Neuron (in vitro differentiated cells): ENCODE data around the gene LIPH.
A peak's percentile ranks its signal among the peaks of the same experiment; 100 is the strongest.
"Not testable (repeated sequence)": the region's sequence is repeated elsewhere in the genome, so short reads cannot be mapped to it uniquely, and the experiment has no call there.

ENCODE experiments used
- H2AFZ ChIP-seq: one replicate; pipeline ENCODE4 v1.6.1; 2013; ENCODE audit warnings: low read depth, mild to moderate bottlenecking, inconsistent platforms, low read length, moderate library complexity
- H3K27me3 ChIP-seq: one replicate; pipeline ENCODE4 v1.6.1; 2013; ENCODE audit warnings: low read length; ENCODE audit not compliant: insufficient read depth
- H3K36me3 ChIP-seq: one replicate; pipeline ENCODE4 v1.6.1; 2013; ENCODE audit warnings: low read length; ENCODE audit not compliant: insufficient read depth
- H3K4me1 ChIP-seq: one replicate; pipeline ENCODE4 v1.6.1; 2013; ENCODE audit warnings: low read length; ENCODE audit not compliant: insufficient read depth
- H3K4me3 ChIP-seq: 2 replicates; pipeline ENCODE4 v1.5.1; 2013; ENCODE audit warnings: mild to moderate bottlenecking, low read length, moderate library complexity
- H3K9me3 ChIP-seq: one replicate; pipeline ENCODE4 v1.6.1; 2013; ENCODE audit warnings: low read length

The LIPH gene

DNA sequence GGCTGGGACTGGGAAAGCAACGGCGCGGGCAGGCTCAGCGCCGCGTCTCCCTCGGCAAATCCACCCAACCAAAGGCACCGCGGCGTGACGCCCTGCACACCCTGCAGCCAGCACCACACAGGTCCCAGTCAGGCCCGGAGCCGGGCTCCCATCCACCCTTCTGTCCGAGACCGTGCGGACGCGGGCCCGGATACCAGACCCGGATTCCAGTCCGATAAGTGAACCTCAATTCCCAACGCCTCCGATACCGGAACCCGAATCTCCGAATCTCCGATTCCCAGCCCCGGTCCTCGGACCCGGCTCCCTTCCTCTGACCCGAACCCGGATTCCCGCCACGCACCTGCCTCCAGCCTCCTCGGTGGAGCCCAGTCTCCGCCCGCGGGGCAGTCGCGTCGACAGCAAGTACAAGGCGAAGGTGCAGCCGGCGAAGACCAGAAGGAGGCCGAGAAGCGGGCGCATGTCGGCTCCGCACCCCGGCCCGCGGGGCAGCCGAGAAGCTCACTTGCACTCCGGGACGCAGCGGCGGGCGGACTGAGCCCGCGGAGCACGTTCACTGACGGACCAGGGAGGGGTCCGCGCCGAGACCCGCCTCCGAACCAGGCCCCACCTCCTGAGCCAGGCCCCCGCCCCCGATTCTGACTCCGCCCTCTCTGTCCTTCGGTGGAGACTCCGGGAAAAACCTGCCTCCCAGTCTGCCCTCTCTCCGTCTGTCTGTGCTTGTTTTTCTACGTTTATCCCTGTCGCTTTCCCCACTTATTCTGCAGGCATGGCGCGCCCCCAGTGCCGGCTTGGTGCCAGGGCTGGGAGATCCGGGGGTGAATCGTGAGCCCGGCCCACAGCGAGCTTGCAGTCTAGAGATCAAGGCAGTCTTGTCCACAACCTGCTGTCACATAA lies 53.6 kb downstream of the LIPH start, which contains the start of gene TMEM41A:
TSS of gene TMEM41A (minus strand) at position 533 of the 894 bp plus-strand sequence. CDS start at position 459, 74 bp downstream.
- Histone ChIP-seq H3K9me3 (no peaks in the 10 kb centered on the region), H3K4me1 (peaks cover 8% of the 10 kb centered on the region), H3K36me3 (peaks cover 30% of the 10 kb centered on the region), H3K27me3 (no peaks in the 10 kb centered on the region), H2AFZ (peak within 1 kb of the TSS; percentile 96), H3K4me3 (peak within 1 kb of the TSS; percentile 69)

DNA sequence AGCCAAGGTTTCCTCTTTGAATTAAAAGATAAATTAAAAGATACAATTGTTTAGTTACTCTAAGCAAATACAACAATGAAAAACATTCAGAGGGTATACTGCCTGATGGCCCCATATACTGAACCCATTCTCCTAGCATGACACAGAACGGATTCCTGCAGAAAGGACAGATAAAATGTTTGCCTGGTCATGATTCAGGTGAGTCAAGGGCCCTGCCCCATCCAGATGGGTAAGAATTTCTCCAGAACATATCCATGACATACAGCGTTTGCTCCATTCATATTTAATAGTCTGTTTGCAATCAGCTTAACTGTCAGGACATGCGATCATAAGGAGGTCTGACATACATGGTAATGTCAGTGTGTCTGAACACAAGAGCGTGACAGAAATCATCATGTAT lies 62.1 kb downstream of the LIPH start:
- Histone ChIP-seq H3K36me3 (peaks cover 62% of the 10 kb centered on the region), H3K4me3 (no peak overlapping the region), H3K9me3 (no peaks in the 10 kb centered on the region), H2AFZ (no peak overlapping the region), H3K27me3 (no peaks in the 10 kb centered on the region), H3K4me1 (no peaks in the 10 kb centered on the region)

DNA sequence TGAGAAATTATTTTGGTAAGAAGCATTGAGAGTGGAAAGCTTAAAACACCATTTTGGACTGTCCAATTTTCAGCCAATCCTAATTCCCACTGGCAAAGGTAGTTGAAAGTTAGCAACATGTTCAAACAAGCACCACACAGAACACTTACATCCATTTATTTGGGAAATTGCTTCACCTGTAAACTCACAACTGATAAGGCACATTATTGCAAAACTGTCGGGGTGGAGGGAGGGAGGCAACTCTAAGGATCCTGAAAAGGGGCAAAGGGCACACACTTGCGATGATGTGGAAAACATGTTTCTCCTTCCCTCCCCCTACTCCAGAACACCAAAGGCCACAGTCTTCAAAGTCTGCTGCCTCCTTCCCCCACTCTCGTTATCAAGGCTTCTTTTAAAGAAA lies 62.9 kb downstream of the LIPH start:
- Histone ChIP-seq H3K36me3 (peaks cover 56% of the 10 kb centered on the region), H3K9me3 (no peaks in the 10 kb centered on the region), H2AFZ (no peak overlapping the region), H3K4me1 (no peaks in the 10 kb centered on the region), H3K27me3 (no peaks in the 10 kb centered on the region), H3K4me3 (no peak overlapping the region)

DNA sequence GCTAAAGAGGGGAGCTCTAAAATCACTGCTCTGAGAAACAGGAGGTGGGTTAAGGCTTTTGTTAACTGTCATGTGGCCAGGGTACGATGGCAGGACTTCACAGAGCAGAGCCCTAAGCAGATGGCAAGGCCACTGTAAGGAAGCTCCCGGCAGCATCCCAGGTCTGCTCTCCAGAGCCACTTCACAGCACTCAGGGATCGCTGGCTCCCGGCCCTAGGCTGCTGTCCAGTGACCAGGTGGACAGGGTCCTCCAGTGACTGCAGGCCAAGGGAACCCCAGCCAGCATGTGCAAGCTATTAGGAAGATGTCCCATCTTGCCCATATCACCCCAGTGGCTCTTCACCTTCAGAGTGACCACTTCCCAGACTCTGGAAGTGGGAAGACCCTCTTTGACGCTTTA lies 63.9 kb downstream of the LIPH start:
- Histone ChIP-seq H2AFZ (no peak overlapping the region), H3K4me1 (no peaks in the 10 kb centered on the region), H3K9me3 (no peaks in the 10 kb centered on the region), H3K4me3 (no peak overlapping the region), H3K27me3 (no peaks in the 10 kb centered on the region), H3K36me3 (peaks cover 49% of the 10 kb centered on the region)

DNA sequence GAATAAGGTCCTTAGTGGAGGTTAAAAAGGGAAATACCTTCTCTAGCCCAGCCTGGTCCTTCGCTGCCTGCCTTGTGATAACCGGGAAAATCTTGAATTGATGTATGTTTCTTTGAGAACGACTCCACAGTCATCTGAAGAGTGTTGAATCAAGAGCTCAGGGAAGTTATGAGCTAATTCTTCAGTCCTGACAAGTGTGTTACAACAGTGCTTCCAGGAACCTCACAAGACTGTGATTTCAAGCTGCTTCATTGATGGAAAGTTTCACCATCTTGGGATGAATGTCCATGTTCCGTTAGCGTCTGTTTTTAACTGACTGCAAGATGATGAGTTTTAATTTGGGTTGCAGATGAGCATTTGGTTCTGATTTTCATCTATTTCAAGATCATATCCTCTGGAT lies 66.0 kb downstream of the LIPH start:
- no peaks in the 10 kb centered on the region for H3K9me3 ChIP-seq
- no peaks in the 10 kb centered on the region for H3K4me1 ChIP-seq
- no peak overlapping the region for H2AFZ ChIP-seq
- H3K36me3 ChIP-seq: peaks cover 49% of the 10 kb centered on the region
- H3K4me3 ChIP-seq: no peak overlapping the region
- no peaks in the 10 kb centered on the region for H3K27me3 ChIP-seq

DNA sequence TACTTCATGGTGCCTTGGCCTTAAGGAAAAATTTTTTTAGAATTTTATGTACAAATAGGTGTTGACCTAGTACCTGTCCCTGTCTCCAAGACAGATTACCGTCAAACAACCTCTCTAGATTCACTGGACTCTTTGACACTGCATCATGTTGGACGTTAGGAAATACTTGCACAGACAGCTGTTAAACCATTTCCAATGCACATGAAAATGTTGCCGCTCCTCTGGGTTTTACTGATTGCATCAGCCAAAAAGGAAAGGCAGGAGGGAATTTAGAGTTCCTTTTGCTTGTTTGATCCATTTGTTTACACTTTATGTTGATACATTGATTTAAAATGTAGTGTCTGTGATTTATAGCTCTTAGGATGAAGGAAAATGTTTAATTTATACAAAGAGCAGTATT lies 68.1 kb downstream of the LIPH start:
- Histone ChIP-seq H3K36me3 (peaks cover 43% of the 10 kb centered on the region), H2AFZ (no peak overlapping the region), H3K27me3 (no peaks in the 10 kb centered on the region), H3K4me3 (no peak overlapping the region), H3K9me3 (no peaks in the 10 kb centered on the region), H3K4me1 (no peaks in the 10 kb centered on the region)

DNA sequence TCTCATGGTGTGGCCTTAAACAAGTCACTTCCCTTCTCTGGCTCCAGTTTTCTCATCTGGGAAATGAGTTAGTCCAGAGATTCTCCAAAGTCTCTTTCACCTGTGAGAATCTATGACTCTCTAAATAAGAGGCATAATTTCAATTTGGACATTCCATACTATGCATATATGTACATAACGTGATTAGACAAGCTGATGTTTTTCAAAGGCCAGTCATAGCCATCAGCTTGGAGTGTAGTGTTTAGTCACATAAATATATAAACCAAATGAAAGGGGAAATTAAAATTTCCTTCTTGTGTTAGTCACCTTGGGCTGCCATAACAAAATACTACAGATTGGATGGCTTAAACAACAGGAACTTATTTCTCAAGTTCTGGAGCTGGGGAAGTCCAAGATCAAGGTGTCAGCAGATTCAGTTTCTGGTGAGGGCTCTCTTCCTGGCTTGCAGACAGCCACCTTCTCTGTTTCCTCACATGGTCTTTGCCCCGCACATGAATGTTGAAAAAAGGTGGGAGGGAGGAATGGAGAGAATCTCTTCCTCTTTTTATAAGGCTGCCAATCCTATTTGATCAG lies 72.9 kb downstream of the LIPH start:
- Histone ChIP-seq H3K4me3 (no peak overlapping the region), H3K4me1 (no peaks in the 10 kb centered on the region)

DNA sequence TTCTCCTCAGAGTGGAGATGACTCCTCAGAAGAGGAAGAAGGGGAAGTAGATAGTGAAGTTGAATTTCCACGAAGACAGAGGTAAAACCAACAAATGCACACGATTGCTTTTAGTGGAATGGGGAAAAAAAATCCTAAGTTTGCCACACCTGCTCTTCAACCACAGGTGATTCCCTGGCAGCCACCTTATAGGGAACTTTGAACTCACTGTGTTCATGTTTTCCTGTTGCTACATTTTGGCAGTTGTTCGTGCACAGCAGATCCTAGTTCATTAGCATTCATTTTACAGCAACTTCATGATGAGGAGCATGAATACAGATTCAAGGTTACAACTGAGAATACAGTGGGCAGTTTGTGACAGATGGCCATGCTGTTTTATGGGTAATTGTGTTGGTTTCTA lies 75.1 kb downstream of the LIPH start:
- no peak overlapping the region for H3K4me3 ChIP-seq

More for the DNA sequence above, 72.9 kb downstream of the LIPH start:
- peaks cover 31% of the 10 kb centered on the region for H3K36me3 ChIP-seq
- no peak overlapping the region for H2AFZ ChIP-seq
- H3K27me3 ChIP-seq: no peaks in the 10 kb centered on the region
- no peaks in the 10 kb centered on the region for H3K9me3 ChIP-seq

DNA sequence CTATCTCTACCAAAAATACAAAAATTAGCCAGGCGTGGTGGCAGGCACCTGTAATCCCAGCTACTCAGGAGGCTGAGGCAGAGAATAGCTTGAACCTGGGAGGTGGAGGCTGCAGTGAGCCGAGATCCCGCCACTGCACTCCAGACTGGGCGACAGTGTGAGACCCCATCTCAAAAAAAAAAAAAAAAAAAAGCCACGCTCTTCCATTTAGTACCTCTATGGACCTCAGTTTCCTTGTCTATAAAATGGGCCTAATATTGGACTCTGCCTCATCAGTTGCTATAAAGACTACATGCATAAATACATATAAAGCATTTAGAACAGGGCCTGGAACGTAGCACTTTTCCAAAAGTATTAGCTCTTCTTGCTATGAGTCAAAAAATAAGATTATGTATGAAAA lies 77.5 kb downstream of the LIPH start:
- not testable (repeated sequence) for H3K27me3 ChIP-seq, H3K4me1 ChIP-seq, H2AFZ ChIP-seq, H3K9me3 ChIP-seq, H3K4me3 ChIP-seq
- peaks cover 25% of the 10 kb centered on the region for H3K36me3 ChIP-seq

More for the DNA sequence above, 75.1 kb downstream of the LIPH start:
- H3K9me3 ChIP-seq: no peaks in the 10 kb centered on the region
- no peaks in the 10 kb centered on the region for H3K27me3 ChIP-seq
- no peak overlapping the region for H2AFZ ChIP-seq
- no peaks in the 10 kb centered on the region for H3K4me1 ChIP-seq
- H3K36me3 ChIP-seq: peaks cover 38% of the 10 kb centered on the region

DNA sequence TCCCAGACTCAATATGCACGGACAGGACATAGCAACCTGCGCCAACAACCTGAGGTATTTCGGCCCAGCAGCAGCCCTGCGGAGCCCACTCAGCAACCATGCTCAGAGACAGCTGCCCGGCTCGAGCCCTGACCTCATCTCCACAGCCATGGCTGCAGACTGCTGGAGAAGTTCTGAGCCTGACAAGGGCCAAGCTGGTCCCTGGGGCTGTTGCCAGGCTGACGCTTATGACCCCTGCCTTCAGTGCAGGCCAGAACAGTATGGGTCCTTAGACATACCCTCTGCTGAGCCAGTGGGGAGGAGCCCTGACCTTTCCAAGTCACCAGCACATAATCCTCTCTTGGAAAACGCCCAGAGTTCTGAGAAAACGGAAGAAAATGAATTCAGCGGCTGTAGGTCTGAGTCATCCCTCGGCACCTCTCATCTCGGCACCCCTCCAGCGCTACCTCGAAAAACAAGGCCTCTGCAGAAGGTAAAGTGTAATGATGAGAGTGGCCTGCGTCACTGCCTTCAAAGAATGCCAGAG lies 79.0 kb downstream of the LIPH start:
- peaks cover 32% of the 10 kb centered on the region for H3K36me3 ChIP-seq
- H3K9me3 ChIP-seq: no peaks in the 10 kb centered on the region
- no peak overlapping the region for H2AFZ ChIP-seq
- no peaks in the 10 kb centered on the region for H3K27me3 ChIP-seq
- H3K4me1 ChIP-seq: no peaks in the 10 kb centered on the region
- no peak overlapping the region for H3K4me3 ChIP-seq

DNA sequence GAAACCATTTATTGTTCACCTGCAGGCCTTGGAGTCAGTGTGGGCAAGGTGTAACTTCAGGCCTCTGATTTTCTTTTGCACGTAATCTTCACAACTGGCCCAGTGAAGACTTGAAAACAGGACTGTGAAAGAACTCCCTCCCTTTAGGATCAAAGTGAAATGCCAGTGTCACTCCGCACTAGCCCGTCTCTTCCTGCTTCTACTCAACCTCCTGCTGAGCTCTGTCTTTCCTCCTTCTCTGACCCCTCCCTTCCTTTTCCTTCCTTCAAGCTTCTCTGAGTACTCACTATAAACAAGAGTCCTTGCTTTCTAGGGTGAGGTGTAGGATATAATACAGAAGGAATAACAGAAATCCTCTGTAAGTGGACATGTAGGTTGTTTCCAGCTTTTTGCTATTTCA lies 82.1 kb downstream of the LIPH start:
- no peak overlapping the region for H3K4me3 ChIP-seq
- no peaks in the 10 kb centered on the region for H3K4me1 ChIP-seq
- H3K9me3 ChIP-seq: no peaks in the 10 kb centered on the region
- peaks cover 39% of the 10 kb centered on the region for H3K36me3 ChIP-seq
- no peaks in the 10 kb centered on the region for H3K27me3 ChIP-seq
- no peak overlapping the region for H2AFZ ChIP-seq

DNA sequence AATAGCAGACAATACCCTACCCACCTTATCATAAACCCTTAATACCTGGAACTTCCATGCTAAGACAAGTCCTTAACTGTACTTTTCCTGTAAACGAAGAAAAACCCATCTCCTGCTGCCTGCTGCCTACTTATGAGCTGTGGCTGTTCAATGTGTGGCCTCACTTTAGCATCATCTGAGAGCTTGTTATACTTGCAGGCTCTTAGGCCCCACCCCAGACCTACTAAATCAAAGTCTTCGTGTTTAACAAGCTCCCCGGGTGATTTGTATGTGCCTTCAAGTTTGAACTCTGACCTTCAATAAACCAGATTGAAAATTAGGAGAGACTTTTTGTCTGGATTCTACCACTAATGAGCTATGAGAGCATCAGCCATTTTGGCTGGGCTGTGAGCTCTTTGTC lies 82.8 kb downstream of the LIPH start:
- Histone ChIP-seq H3K4me1 (no peaks in the 10 kb centered on the region), H3K27me3 (no peaks in the 10 kb centered on the region), H3K36me3 (peaks cover 39% of the 10 kb centered on the region), H3K9me3 (no peaks in the 10 kb centered on the region), H3K4me3 (no peak overlapping the region), H2AFZ (no peak overlapping the region)

DNA sequence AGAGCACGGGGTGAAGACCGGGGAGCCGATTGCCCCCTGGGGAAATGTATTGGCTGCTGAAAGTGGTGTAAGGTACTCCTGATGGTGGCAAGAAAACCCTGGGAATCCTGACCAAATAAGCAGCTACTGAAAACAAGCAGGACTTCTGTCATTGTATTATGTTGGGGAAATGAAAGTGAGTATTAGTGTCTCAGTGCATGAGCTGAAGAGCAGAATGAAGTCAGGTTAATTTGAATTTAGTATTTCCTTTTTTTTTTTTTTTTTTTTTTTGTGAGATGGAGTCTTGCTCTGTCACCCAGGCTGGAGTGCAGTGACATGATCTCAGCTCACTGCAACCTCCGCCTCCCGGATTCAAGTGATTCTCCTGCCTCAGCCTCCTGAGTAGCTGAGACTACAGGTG lies 86.3 kb downstream of the LIPH start:
- not testable (repeated sequence) for H3K9me3 ChIP-seq, H2AFZ ChIP-seq, H3K27me3 ChIP-seq, H3K4me1 ChIP-seq, H3K4me3 ChIP-seq
- peaks cover 29% of the 10 kb centered on the region for H3K36me3 ChIP-seq
